ENCODE measurements around the gene TSKS.

TSKS gene, protein sequence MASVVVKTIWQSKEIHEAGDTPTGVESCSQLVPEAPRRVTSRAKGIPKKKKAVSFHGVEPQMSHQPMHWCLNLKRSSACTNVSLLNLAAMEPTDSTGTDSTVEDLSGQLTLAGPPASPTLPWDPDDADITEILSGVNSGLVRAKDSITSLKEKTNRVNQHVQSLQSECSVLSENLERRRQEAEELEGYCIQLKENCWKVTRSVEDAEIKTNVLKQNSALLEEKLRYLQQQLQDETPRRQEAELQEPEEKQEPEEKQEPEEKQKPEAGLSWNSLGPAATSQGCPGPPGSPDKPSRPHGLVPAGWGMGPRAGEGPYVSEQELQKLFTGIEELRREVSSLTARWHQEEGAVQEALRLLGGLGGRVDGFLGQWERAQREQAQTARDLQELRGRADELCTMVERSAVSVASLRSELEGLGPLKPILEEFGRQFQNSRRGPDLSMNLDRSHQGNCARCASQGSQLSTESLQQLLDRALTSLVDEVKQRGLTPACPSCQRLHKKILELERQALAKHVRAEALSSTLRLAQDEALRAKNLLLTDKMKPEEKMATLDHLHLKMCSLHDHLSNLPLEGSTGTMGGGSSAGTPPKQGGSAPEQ

GRCh38 chr19:49763230-49763629 lies at the start of gene TSKS:
TSKS (minus strand) TSS chr19:49763306; CDS start chr19:49763247, 59 bp downstream.
- DNase-seq (ENCODE audit: low read depth in 2 of 2), result no peak

DNA sequence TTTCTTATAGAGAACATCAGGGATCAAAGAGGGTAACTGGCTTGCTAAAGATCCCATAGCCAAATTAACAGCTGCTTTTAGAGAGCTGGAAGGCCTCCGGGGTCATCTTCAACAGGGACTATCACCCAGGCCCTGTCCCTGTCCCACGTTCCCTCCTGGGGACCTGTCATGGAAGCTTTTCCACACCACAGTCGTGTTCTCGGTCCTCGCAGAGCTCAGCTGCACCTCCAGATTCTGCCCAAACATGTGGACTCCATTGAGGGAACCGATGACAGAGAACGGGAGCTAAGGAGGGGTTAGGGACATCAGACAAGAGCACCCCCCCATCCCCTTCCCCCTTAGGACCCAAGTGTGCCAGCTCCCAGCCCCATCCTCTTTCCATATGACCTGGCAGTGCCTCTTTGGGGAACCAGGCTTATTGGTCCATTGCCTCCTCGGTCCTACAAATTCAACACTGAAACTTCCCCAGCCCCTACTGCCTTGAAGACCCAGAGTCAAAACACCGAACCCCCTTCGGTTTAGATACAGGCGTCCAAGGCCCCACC lies 49.4 kb upstream of the TSKS start:
- no peak for DNase-seq (ENCODE audit: low read depth in 2 of 2)

GRCh38 chr19:49811328-49811727 lies 48.2 kb upstream of the TSKS start:
- no peak for DNase-seq (ENCODE audit: low read depth in 2 of 2)

DNA sequence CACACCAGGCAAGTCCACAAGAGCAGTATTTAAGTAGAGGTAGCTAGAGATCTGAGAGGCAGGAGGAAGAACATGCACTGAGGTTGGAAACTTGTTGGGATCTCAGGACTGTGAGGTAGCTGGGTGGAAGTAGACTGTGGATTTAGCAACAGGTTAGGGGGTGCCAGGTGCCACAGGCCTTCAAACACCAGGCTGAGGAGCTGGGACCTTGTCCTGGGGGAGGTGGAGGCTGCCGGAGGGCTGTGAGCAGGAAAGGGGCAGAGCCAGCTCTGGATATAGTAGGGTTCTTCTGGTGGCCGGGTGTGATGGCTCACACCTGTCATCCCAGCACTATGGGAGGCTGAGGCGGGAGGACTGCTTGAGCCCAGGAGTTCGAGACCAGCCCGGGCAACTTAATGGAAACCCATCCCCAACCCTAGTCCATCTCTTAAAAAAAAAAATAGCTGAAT lies 46.9 kb upstream of the TSKS start:
- DNase-seq (ENCODE audit: low read depth in 2 of 2), result no peak

DNA sequence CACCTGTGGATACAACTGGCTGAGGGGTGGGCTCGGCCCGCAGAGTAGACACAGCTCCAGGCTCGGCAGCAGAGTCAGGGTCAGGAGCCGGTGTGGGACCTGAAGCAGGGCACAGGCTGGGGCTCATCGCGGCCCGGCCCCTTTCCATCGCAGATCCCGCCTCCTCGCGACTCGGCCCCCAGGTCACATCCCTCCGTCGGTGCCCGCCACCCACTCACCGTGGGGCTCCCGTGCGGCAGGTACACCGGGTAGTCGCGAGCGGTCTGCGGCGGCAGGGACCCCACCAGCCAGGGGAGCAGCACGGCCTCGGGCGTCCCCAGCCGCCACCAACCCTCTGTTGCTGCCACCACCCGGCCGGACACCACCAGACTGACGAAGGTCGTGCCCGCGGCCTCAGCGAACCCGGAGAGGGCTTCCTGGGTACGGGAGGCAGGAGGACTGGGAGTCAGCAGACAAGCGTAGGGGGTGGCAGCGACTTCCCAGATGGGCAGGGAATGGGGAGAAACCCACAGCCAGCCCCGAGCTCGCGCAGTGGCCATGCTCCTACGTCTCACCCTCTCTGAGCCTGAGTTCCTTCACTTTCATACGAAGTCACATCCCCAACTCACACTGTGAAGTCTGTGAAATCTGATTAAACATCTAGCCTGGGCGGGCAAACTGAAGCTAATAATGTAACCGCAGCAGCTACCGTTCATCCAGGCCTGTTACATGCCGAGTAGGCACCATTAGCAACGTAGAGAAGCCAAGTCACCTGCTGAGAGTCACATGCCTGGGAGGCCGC lies 46.2 kb upstream of the TSKS start:
- DNase-seq (ENCODE audit: low read depth in 2 of 2), result peak in 1 of 2 donors; percentile 31

- peak; percentile 81 to 88 for DNase-seq (ENCODE audit: low read depth in 2 of 2)
Measured at GRCh38 chr19:49808711-49809159, 45.6 kb upstream of the TSKS start.

DNA sequence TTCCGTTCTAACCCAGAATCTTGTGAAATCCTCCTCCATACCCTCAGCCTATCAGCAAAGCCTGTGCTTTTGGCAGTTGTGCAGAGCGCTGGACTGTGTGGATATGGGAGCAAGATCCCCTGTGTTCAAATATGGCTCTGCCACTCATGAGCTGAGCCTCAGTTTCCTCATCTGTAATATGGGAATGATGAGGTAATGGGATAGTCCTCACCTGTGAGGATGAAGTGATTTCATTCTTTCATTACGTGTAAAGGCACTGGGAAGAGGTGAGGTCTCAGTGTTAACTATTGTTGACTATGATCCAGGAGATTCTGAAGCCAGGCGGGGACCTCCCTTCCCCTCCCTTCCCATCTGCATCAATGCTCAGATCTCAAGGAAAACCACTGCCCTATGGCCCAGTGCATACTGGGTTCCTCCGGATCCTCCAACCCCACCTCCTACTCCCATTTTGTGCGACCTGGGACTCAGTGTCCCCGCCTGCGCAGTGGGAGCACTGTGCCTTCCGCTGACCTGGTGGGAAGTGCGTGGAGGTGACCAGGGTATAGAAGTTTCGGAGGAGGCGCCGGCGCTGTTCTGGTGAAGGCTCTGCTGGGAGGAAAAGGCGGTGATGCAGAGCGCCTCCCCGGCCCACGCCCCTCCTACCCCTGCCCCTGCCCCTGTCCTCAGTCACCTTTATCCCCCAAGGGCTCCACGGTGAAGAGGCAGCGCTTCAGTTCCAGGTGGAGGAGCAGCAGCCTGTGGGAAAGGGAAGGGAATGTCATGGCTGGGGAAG lies 45.0 kb upstream of the TSKS start:
- DNase-seq (ENCODE audit: low read depth in 2 of 2), result no peak

DNA sequence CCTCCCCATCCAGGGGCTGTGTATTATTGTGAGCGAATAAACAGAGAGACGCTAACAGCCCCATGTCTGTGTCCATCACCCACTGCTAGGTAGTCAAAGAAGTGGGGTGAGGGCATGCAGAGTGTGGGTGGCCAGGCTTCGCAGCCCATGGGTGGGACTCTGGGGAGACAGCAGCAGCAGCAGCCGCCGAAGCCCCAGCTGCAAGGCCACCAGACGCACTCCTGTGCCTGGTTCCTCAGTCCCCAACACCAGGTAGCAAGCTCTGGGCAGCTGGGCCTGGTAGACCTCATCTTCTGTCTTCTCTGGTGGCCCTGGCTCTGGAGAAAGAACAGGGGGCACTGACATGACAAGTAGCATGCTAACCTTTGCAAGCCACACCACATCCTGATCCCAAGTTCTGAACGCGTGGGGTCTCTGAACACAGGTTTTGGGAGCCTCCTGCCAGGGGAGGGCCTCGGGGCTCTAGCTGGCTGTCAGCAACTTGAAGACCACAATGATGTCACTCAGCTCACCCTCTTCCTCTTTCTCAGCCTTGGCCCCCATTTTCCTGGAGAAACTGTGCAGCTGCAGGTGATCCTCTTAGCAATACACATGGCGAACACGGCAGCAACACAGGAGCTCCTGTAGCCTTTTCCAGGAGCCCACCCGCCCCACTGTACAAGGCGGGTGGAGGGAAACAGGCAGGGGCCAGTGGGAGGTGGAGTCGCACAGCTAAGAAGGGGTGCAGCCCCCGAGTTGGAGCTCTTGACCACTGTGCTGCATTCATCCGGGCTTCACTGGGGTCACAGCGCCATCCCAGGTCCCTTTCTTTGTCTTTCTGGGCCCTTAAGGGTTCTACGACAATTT lies 44.2 kb upstream of the TSKS start:
- DNase-seq (ENCODE audit: low read depth in 2 of 2), result no peak

- DNase-seq (ENCODE audit: low read depth in 2 of 2), result no peak
Measured at GRCh38 chr19:49806620-49806959, 43.5 kb upstream of the TSKS start.

- no peak for DNase-seq (ENCODE audit: low read depth in 2 of 2)
Measured at GRCh38 chr19:49805822-49806619, 42.9 kb upstream of the TSKS start.

DNA sequence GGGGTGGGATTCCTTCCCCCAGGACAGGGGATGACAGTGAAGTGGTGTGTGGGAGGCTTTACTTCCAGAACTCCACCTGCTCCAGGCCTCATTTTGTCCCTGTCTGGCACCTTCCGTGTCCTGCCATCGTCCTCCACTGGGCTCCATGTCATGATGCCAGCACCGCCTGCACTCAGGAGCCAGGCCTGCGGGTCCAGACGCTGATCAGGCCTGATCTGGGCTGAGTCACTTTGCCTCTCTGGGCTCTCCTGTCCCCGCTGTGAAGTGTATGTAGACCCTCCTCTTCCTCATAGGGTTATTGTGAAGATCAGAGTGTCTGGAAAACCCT lies 40.4 kb upstream of the TSKS start:
- DNase-seq (ENCODE audit: low read depth in 2 of 2), result no peak

- no peak for DNase-seq (ENCODE audit: low read depth in 2 of 2)
Measured at GRCh38 chr19:49802836-49803528, 39.9 kb upstream of the TSKS start.

DNA sequence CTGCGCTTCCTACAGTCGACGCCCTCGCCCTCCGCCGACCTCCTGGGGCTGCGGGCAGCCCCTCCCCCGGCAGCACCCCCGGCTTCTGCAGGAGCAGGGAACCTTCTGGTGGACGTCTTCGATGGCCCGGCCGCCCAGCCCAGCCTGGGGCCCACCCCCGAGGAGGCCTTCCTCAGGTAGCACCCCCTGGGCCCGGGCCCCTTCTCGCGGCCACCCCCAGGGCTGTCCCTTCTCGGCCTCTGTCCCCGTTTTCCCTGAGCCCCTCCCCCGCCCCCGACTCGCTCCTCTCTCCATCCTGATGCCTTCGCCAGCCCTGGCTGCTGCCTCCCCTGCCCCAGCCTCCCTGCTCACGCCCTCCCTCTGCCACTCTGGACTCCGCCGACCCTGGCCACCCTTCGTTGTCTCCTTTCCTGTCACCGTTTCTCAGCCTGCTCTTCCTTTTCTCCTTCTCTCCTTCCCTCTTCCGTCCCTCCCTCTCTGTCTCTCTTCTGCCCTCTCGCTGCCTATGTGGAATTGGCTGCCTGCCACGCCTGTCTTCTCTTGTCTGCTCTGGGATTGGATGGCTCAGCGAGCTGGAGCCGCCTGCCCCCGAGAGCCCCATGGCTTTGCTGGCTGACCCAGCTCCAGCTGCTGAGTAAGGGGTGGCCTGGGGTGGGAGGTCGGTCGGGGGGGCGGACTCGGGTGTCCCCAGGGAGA lies 39.0 kb upstream of the TSKS start:
- no peak for DNase-seq (ENCODE audit: low read depth in 2 of 2)

GRCh38 chr19:49801401-49801888 lies 38.3 kb upstream of the TSKS start:
- DNase-seq (ENCODE audit: low read depth in 2 of 2), result no peak

GRCh38 chr19:49800771-49801170 lies 37.7 kb upstream of the TSKS start:
- DNase-seq (ENCODE audit: low read depth in 2 of 2), result no peak

DNA sequence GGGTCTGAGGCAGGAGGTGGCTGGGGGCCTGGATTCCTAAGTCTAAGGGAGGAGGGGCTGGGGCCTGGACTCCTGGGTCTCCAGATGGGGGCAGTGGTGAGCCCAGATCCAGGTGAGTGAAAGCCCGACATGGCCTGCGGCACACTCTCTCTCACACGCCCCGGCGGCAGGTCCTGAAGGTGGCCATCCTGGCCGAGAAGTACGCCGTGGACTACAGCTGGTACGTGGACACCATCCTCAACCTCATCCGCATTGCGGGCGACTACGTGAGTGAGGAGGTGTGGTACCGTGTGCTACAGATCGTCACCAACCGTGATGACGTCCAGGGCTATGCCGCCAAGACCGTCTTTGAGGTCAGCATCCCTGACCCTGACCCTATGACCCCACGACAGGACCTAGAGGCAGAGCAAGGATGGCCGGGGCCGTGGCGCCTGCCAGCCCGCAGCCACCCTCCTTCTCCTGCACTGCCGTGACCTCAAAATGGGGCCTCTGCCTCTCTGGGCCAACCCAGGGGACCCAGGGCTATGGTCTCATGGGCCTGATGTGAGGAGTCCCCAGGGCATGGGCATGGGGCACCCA lies 36.8 kb upstream of the TSKS start:
- no peak for DNase-seq (ENCODE audit: low read depth in 2 of 2)

GRCh38 chr19:49799271-49799797 lies 36.2 kb upstream of the TSKS start:
- DNase-seq (ENCODE audit: low read depth in 2 of 2), result no peak

GRCh38 chr19:49798574-49798973 lies 35.5 kb upstream of the TSKS start:
- DNase-seq (ENCODE audit: low read depth in 2 of 2), result no peak

Measured in stimulated activated CD4-positive, alpha-beta T cell treated with anti-CD3 and anti-CD28 coated beads, Interleukin-4, amount 100 ng/mL, for 48 hours (primary cell).